Peyer's patch (tissue), 4 donors: ENCODE results near the gene CMAS.

Experiments used
- POLR2A ChIP-seq, 2 donors: fragments of 450-650 bp; IDR thresholded peaks; one replicate each; pipeline ENCODE4 v1.5.1; 2017; ENCODE audit warnings: antibody characterized with exemption in 2 of 2, mild to moderate bottlenecking in 2 of 2, moderate library complexity in 2 of 2
- TF ChIP-seq, protein P1 (sequence below), 6 experiments: fragments of 450-650 bp in 4 of 6; fragments of 200-600 bp in 2 of 6; sonication (generic) in 1 of 6; IDR thresholded peaks; one replicate each; pipeline ENCODE4 v1.5.1; 2017 to 2019; ENCODE audit warnings: antibody characterized with exemption in 6 of 6, mild to moderate bottlenecking in 3 of 6, moderate library complexity in 1 of 6

DNA sequence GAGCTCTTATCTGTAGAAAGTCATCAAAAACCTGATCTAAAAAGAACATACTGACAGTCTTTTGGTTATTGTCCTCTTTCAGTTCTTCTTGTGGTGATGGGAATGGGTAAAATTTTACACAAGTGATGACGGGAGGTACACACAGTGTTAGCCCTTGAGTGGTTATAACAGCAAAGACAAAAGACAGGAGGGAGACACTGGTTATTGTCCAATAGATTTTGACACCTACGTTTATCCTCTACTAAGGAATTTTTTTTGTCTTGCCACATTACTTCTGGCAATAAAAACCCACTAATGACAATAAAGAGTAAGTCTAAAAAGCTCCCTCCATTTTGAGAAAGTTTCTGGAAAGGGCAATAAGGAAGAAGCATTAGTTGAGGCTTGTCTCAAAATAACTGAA is 47.7 kb upstream of the CMAS start:
- TF ChIP-seq, protein P1, sequence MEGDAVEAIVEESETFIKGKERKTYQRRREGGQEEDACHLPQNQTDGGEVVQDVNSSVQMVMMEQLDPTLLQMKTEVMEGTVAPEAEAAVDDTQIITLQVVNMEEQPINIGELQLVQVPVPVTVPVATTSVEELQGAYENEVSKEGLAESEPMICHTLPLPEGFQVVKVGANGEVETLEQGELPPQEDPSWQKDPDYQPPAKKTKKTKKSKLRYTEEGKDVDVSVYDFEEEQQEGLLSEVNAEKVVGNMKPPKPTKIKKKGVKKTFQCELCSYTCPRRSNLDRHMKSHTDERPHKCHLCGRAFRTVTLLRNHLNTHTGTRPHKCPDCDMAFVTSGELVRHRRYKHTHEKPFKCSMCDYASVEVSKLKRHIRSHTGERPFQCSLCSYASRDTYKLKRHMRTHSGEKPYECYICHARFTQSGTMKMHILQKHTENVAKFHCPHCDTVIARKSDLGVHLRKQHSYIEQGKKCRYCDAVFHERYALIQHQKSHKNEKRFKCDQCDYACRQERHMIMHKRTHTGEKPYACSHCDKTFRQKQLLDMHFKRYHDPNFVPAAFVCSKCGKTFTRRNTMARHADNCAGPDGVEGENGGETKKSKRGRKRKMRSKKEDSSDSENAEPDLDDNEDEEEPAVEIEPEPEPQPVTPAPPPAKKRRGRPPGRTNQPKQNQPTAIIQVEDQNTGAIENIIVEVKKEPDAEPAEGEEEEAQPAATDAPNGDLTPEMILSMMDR (IDR thresholded peaks at IDR 0.05): no peak
- TF ChIP-seq POLR2A (IDR thresholded peaks at IDR 0.05): no peak
